ENCODE data around the gene NEK2. TPM values are rescaled to one million over a fixed set of nuclear protein-coding genes. Genes with fewer than 3 reads are reported as not detected.

Gene NEK2
- total and polyA plus RNA-seq, 2 of the 13 experiments (the other 11 are each of a cell fraction or from before 2014, with no cell fraction given): 10.9 to 40.8 TPM

DNA sequence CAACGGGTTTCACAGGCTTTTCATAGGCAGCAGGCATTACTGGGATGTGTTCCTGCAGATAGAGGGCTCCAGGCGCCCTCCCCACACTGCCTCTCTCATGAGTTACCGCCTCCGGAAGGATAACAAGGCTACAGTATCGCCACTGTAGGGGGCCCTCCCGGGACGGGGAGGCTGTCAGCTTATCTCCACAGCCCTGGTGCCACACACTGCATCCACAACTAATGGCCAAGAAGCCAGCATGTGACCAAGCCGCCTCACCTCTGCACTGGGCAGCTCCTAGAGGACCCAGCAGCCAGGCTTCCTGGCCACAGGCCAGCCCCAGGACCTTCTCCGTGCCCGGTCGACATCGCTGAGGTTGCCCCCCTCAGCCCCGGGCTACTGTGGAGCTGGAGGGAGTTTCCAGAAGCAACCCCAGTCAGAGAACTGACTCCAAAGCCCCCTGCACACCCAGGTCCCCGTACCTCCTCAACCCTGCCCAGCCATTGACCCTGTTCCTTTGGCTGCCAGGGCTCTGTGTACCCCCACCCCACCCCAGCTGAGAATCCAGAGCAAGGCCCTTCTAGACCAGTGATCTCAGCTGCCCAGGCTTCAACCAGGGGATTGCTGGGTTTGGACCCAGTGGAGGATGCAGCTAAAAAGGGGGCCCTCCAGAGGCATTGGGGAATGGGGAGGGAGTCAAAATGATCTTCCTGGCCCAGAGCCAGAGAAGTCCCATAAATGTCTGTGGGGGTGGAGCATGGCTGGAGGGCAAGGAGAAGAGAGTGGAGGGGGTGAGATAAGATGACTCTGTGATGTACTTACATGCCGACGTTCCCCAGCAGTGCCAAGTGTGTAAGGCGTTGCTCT, 45.0 kb downstream of the NEK2 start (continued):
- TF ChIP-seq ZGPAT (CRISPR knock-in tag; IDR thresholded peaks at IDR 0.05) (peak; percentile 28; the same call in 1 of the 2 replicates), ZNF792 (CRISPR knock-in tag; IDR thresholded peaks at IDR 0.05) (0 out of 2 replicates have a peak, but pooled peaks have one; percentile 46), TRAFD1 (CRISPR knock-in tag; IDR thresholded peaks at IDR 0.05; ENCODE audit: borderline replicate concordance) (no peak), ZNF850 (CRISPR knock-in tag; conservative IDR thresholded peaks at IDR 0.05) (no peak), IRX3 (CRISPR knock-in tag; IDR thresholded peaks at IDR 0.05; ENCODE audit: borderline replicate concordance, low read depth) (no peak), ZNF33A (CRISPR knock-in tag; IDR thresholded peaks at IDR 0.05; ENCODE audit: borderline replicate concordance) (no peak), ZBTB38 (CRISPR knock-in tag; IDR thresholded peaks at IDR 0.05) (no peak), FOXO1 (CRISPR knock-in tag; IDR thresholded peaks at IDR 0.05) (no peak), SOX5 (CRISPR knock-in tag; IDR thresholded peaks at IDR 0.05; ENCODE audit: borderline replicate concordance) (peak; percentile 43; the same call in 1 of the 2 replicates), RARA (CRISPR knock-in tag; IDR thresholded peaks at IDR 0.05) (0 out of 2 replicates have a peak, but pooled peaks have one; percentile 10), HNRNPL (IDR thresholded peaks at IDR 0.05; ENCODE audit: low read depth, low read length) (0 out of 2 replicates have a peak, but pooled peaks have one; percentile 70), KAT7 (CRISPR knock-in tag; IDR thresholded peaks at IDR 0.05; ENCODE audit: borderline replicate concordance) (no peak), ZBTB7B (CRISPR knock-in tag; IDR thresholded peaks at IDR 0.05) (peak; percentile 55; the same call in 1 of the 2 replicates), KLF13 (CRISPR knock-in tag; IDR thresholded peaks at IDR 0.05) (no peak), CC2D1A (CRISPR knock-in tag; IDR thresholded peaks at IDR 0.05) (no peak), ZNF619 (CRISPR knock-in tag; IDR thresholded peaks at IDR 0.05) (no peak), NKX3-1 (CRISPR knock-in tag; IDR thresholded peaks at IDR 0.05) (no peak)
- TF ChIP-seq, protein P1, sequence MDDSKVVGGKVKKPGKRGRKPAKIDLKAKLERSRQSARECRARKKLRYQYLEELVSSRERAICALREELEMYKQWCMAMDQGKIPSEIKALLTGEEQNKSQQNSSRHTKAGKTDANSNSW (CRISPR knock-in tag; IDR thresholded peaks at IDR 0.05; ENCODE audit: borderline replicate concordance): no peak
- TF ChIP-seq, protein P2, sequence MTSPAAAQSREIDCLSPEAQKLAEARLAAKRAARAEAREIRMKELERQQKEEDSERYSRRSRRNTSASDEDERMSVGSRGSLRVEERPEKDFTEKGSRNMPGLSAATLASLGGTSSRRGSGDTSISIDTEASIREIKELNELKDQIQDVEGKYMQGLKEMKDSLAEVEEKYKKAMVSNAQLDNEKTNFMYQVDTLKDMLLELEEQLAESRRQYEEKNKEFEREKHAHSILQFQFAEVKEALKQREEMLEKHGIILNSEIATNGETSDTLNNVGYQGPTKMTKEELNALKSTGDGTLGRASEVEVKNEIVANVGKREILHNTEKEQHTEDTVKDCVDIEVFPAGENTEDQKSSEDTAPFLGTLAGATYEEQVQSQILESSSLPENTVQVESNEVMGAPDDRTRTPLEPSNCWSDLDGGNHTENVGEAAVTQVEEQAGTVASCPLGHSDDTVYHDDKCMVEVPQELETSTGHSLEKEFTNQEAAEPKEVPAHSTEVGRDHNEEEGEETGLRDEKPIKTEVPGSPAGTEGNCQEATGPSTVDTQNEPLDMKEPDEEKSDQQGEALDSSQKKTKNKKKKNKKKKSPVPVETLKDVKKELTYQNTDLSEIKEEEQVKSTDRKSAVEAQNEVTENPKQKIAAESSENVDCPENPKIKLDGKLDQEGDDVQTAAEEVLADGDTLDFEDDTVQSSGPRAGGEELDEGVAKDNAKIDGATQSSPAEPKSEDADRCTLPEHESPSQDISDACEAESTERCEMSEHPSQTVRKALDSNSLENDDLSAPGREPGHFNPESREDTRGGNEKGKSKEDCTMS (CRISPR knock-in tag; conservative IDR thresholded peaks at IDR 0.05): no peak
- TF ChIP-seq, protein P3, sequence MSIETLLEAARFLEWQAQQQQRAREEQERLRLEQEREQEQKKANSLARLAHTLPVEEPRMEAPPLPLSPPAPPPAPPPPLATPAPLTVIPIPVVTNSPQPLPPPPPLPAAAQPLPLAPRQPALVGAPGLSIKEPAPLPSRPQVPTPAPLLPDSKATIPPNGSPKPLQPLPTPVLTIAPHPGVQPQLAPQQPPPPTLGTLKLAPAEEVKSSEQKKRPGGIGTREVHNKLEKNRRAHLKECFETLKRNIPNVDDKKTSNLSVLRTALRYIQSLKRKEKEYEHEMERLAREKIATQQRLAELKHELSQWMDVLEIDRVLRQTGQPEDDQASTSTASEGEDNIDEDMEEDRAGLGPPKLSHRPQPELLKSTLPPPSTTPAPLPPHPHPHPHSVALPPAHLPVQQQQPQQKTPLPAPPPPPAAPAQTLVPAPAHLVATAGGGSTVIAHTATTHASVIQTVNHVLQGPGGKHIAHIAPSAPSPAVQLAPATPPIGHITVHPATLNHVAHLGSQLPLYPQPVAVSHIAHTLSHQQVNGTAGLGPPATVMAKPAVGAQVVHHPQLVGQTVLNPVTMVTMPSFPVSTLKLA (IDR thresholded peaks at IDR 0.05): no peak

Measured in HepG2 (cell line).